HepG2 (cell line): ENCODE measurements around the gene PALS1.

Experiments used
- EP300 ChIP-seq, 3 experiments: sonication (generic) in 1 of 3; formaldehyde crosslinking in 1 of 3; IDR thresholded peaks; 2 replicates each; pipeline versions ENCODE4 v1.5.1 to v1.6.1; 2011 to 2020; ENCODE audit warnings: low read depth in 2 of 3, low read length in 2 of 3, borderline replicate concordance in 1 of 3, improper control_type of control experiment in 1 of 3, mild to moderate bottlenecking in 1 of 3, missing genetic modification reagents in 1 of 3, moderate library complexity in 1 of 3
- KDM6A ChIP-seq: IDR thresholded peaks from 2 replicates; pipeline ENCODE4 v1.6.1; 2016; ENCODE audit warnings: low read depth
- NCOR1 ChIP-seq: fragments of 200-600 bp; sonication (generic); IDR thresholded peaks from 2 replicates; pipeline ENCODE4 v1.7.0; 2017; ENCODE audit warnings: antibody characterized with exemption, low read length, borderline replicate concordance
- NR3C1 ChIP-seq: sonication (generic); formaldehyde crosslinking; IDR thresholded peaks from 2 replicates; pipeline ENCODE4 v1.4.0; 2020; ENCODE audit warnings: missing genetic modification reagents
- RERE ChIP-seq: IDR thresholded peaks from 2 replicates; pipeline ENCODE4 v1.6.1; 2016; ENCODE audit warnings: low read depth, missing genetic modification reagents, missing compliant biosample characterization
- ZNF232 ChIP-seq: sonication (generic); formaldehyde crosslinking; IDR thresholded peaks from 2 replicates; pipeline ENCODE4 v1.4.0; 2020; ENCODE audit warnings: missing genetic modification reagents, borderline replicate concordance
- ZNF337 ChIP-seq: sonication (generic); formaldehyde crosslinking; IDR thresholded peaks from 2 replicates; pipeline ENCODE4 v1.5.1; 2020; ENCODE audit warnings: missing genetic modification reagents, low read depth, mild to moderate bottlenecking, borderline replicate concordance

GRCh38 chr14:67263499-67264149, 22.4 kb downstream of the PALS1 start:
- TF ChIP-seq NCOR1 (no peak), ZNF232 (CRISPR knock-in tag) (no peak), ZNF337 (CRISPR knock-in tag) (no peak), KDM6A (CRISPR knock-in tag) (no peak), EP300 (IDR thresholded peaks at IDR 0.05; ENCODE audit: low read depth in 2 of 2, low read length in 2 of 2) (no peak), EP300 (CRISPR knock-in tag; IDR thresholded peaks at IDR 0.05; ENCODE audit: borderline replicate concordance) (no peak), NR3C1 (CRISPR knock-in tag) (no peak), RERE (CRISPR knock-in tag) (no peak)
